ENCODE measurements around the gene ARL13B. TPM values are rescaled to one million over a fixed set of nuclear protein-coding genes. Genes with fewer than 3 reads are reported as not detected.
"Not testable (repeated sequence)": the region's sequence is repeated elsewhere in the genome, so short reads cannot be mapped to it uniquely, and the experiment has no call there.

Gene ARL13B
- total RNA-seq, 1 donor from 2014 or later, result 6.5 TPM

DNA sequence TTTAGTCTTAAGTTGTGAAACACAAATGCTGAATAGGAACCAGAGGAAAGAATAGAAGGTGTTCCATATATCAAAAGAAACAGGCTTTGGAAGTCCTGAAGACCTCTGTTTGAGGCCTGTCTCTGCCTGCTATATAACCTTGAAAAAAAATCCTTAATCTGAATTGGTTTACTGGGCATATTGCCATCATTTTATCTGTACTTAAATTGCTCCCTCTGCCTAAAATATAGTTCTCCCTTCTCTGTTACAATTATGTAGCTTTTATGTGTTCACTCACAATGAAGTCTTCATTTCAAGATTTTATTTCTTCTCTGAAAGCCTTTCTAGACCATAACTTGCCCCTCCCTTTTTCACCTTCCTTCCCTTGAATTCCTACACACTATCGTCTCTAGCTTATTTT, 21.2 kb downstream of the ARL13B start:
- no peak for ATAC-seq

DNA sequence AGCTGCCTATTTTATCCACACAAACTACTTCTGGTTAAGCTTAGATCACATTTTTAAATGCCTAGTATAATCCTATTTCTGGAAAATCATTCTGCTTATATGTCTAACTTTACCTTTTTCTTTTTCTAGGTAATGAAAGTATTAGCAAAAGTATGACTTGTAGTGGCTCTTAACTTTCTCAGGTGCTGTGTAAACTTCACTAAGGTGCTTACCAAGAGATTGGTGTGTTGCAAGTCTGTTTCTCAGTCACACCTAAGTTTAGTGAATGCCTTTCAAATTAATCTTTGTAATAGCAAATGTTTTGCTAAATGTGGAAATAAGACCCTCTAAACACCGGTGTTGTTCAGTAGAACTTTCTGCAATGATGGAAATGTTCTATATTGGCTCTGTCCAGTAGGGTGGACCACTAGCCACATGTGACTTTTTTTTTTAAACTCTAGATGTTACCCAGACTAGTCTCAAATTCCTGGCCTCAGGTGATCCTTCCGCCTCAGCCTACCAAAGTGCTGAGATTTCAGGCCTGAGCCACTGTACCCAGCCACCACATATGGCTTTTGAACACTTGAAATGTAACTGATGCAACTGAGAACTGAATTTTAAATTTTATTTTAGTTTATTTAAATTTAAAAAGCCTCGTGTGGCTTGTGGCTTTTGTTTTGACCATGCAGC, 22.0 kb downstream of the ARL13B start:
- no peak for ATAC-seq

DNA sequence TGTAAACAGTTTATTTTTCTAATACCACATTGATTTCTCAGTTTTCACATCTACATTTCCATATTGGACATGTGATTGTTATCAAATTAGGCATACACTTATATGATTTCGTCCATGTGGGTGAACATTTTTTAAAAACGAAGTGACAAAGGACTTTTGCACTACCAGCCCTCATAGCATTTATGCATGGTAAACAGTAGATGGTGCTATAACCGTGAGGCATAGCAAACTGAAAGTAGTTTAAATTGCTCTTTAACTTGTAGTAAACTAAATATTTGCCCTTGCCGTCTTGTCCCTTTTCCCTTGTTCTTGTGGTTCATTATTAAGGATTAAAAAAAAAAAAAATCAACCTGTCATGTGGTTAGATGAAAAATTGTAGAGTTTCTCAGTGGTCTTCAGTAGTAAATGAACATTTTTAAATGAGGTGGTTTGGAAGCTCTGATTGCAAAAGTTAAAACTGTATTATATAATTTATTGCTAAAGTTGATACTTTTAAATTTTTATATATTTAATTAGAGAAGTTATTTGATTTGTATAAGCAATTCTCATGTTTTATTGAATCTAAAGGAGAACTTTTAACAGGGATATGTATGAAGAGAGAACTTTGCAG, 24.5 kb downstream of the ARL13B start:
- ATAC-seq, result peak; percentile 67

DNA sequence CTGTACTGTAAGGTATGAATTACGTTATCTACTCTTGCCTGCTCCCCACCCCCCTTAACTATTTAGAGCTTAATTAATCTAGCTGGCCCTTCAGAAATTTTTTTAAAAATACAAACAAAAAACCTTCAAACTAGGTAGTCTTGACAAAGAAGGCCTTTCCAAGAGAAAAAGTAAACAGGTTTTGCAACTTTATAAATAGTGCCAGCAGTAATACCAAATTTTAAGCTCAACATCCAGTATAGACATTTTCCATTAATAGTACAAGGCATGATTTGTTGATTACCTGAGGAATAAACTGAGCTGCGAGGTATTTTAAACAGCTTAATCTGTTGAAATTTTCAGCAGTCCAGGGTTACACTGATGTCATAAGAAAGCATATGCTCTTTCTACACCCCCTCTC, 28.3 kb downstream of the ARL13B start:
- no peak for ATAC-seq

DNA sequence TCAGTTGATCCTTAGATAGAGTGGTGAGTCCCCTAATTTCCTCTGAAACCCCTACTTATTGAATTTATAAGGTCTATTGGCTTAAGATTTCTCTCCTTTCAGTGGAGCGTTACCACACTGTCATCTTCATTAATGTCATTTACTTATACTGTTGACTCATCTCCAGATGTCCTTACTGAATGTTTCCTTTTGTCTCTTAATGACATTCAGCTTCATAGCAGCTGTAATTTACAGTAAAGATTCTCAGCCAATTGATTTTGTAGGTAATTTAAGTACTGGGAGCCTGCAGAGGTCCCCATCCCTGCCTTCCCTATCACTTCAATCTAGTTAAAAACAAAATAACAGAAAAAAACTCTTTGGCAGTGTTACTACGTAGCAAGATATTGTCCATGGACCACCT, 29.7 kb downstream of the ARL13B start:
- no peak for ATAC-seq

DNA sequence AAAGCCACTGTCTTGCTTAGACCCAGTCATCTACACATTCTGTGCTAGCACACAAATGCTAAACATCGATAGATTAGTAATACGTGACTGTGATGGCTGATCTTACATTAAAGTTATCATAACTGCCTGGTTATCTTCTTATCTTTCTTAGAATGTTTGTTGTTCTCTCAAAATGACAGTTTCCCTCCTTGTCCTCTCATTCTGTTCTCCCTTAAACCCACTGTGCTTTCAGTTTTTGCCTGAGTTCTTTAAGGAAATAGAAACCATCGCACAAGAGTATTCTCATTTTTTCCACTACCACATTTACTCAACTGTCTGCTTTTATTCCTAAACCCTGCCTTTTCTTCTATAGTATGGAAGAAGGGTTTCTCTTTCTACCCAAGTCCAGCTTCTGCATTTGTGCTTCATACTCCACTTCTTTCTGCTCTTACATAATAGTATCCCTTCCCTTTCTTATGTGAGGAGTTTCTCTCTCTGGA, 31.3 kb downstream of the ARL13B start:
- ATAC-seq, result no peak

DNA sequence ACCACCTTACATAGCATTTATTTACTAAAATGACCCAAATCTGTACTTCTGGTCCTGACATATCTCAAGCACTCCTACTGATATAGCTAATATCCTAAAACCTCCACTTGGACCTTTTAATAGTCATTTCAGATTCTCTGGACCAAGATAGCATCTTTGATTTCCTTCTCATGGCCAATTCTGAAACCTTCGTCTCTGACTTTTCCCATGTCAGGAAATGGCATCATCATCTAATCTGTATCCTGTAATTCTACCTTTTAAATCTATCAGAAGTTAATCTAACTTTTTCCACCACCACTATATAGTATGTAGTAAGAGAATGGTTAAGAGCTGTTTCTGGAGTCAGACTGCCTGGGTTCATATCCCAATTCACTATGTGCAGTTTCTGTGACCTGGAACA, 32.2 kb downstream of the ARL13B start:
- ATAC-seq, result no peak

DNA sequence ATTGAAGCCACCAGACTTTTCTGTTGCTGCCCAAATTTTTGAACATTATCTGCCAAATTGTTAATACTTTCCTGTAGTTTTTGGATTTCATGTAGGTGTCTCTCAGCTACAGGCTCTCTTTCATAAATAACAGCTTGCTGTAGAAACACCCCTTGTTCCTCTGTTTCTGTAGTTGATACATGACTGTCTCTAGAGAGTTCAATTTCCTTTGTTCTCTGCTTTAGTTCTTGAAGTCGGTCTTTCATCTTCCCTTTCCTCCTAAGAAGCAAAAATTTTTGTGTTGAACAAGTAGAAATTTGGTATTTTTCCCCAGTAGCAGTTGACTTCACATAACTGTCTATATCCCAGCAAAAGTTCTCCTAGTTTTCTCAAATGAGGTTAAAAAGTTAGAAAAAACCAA, 35.1 kb downstream of the ARL13B start:
- ATAC-seq, result no peak

DNA sequence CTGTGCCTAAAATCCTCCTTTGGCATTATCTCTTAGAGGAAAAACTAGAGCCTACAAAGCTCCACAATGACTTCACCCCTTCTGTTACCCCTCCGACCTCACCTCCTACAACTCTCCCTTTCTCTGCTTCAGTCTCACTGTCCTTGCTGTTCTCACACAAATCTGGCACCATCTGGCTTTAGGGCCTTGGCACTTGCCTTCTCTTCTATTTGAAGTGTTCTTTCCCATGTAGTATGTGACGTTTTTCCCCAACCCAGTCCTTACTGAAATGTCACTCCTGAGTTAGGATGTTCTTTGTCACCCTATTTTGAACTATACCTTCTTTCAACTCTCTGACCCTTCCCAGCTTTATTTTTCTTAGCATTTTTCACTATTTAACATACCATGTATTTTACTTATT, 39.7 kb downstream of the ARL13B start:
- ATAC-seq, result no peak

DNA sequence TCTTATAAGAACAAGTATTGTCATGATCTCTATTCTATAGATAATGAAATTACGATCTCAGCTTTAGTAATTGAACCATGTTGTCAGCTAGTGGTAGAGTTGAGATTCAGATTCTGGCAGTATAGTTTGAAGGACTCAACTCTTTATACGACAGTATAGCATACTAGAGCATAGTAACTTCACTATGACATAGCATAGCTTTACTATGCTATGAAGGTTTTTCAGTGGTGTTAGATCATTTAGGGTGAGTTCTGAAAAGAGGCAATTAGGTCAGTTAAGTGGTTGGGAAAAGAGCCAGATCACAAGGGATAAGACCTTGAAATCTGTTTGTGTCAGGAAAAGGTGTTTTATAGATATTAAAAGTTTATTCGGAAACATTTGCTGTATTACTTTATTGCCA, 40.3 kb downstream of the ARL13B start:
- ATAC-seq, result no peak

DNA sequence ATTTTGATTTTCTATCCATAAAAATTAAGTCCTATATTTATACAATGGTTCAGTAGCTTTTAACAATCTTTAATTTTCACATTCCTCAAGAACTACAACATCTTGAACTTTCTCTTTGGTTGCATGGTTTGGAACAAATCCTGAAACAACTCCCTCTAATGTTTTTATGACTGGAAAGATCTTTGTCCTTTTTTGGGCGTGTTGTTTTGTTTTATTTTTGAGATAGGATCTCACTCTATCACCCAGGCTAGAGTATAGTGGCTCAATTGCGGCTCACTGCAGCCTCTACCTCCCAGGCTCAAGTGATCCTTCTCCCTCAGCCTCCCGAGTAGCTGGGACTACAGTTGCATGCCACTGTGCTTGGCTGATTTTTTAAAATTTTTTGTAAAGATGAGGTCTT, 44.4 kb downstream of the ARL13B start:
- ATAC-seq, result no peak

DNA sequence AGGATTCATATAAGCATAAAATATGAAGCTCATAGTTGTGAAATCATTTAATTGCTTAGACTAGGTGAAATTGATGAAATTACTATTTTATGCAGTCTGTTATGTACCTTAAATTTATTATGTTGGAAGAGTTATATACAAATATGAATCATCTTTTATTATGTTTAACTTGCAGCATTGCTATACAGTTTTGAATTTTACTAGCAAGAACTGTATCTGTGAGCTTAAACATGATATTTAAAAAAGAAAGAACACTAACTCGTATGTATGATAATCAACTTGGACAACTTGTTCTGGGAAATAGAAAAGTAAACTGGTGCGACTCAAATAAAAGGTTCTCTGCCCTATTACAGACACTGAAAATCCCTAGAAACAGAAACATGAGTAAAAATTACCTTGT, 46.7 kb downstream of the ARL13B start:
- ATAC-seq, result no peak

DNA sequence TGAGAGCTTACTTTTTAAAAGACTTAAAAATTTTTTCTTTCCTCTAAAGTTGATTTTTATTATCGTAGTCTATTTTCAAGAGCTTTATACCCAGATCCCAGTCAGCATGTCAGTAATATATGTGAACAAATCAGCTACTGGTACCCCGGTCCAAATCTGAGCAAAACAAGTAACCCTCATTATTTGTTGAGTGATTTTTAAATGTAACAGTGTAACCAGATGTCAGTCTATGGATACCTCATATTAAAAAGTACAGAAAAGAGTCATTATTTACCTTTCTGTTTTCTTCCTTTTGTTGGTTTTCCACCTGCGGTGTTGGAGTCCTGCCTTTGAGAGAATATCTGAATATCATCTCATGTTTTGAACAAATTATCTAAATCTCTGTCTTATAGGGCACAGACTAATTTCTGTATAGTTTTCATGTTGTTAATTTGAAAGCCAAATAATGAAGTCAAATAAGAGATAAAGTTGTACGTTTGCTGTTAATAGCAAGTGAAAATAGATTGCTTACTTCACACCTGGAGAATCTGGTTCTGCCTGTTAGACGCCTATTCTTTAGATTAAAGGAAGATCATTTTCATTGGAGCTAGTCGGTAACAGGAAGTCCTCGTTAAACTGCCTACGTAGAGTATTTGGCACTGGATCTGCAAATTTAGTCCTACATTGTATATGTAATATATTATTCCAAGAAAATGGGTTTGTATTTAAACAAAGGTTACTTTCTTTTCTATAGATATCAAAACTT, 48.3 kb downstream of the ARL13B start, which contains the start of gene STX19:
TSS of gene STX19 (minus strand) at position 505 of the 745 bp plus-strand sequence. CDS start 13,328 bp downstream, outside the sequence.
- ATAC-seq, result peak; percentile 91

DNA sequence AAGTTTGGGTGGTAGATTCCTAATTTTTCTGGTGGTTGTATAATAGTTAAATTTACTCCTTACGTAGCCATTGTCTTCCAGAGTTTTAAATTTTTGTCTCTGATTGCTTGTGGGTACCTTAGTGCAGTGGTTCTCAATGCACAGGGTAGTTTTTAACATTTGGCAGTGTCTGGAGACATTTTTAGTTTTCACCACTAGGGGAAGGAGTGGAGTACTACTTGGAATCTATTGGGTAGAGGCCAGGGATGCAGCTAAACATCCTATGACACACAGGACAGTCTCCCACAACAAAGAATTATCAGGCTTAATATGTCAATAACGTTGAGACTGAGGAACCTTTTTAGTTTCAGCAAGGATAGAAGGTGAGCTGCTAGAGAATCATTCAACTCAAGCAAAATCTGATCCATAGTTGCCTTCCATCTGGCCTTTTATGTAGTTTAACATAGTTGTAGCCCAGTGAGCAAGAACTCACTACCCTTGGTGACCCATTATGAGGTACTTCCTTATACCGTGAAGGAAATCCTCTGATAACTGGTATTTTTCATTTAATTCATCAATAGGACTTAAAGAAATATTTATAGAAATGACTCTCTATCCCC, 57.1 kb downstream of the ARL13B start:
- ATAC-seq, result peak; percentile 55

DNA sequence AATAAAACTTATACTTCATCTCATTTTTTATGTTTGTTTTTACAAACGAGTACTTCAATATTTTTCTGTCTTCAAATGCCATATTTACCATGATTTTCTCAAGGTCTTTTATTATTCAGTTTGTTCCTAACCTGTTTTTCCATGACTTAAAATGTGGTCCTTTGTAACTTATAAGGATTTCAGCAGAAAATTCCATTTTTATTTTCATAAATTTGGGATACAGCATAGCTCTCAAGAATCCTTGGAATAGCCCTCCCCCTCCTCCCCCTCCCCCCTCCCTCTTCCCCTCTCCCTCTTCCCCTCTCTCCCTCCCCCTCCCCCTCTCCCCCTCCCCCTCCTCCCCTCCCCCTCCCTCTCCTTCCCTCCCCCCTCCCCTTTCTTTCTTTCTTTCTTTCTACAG, 63.3 kb downstream of the ARL13B start:
- ATAC-seq, result no peak

DNA sequence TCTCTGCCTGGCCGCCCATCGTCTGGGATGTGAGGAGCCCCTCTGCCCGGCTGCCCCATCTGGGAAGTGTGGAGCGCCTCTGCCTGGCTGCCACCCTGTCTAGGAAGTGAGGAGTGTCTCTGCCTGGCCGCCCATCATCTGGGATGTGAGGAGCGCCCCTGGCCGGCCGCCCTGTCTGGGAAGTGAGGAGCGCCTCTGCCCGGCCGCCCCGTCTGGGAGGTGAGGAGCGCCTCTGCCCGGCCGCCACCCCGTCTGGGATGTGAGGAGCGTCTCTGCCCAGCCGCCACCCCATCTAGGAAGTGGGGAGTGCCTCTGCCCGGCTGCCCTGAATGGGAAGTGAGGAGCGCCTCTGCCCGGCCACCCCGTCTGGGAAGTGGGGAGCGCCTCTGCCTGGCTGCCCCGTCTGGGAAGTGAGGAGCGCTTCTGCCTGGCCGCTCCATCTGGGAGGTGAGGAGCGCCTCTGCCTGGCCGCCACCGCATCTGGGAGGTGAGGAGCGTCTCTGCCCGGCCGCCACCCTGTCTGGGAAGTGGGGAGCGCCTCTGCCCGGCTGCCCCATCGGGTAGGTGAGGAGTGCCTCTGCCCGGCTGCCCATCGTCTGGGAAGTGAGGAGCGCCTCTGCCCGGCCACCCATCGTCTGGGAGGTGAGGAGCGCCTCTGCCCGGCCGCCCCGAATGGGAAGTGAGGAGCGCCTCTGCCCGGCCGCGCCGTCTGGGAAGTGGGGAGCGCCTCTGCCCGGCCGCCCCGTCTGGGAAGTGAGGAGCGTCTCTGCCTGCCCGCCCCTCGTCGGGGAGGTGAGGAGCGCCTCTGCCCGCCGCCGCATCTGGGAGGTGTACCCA, 64.4 kb downstream of the ARL13B start:
- ATAC-seq, result not testable (repeated sequence)

DNA sequence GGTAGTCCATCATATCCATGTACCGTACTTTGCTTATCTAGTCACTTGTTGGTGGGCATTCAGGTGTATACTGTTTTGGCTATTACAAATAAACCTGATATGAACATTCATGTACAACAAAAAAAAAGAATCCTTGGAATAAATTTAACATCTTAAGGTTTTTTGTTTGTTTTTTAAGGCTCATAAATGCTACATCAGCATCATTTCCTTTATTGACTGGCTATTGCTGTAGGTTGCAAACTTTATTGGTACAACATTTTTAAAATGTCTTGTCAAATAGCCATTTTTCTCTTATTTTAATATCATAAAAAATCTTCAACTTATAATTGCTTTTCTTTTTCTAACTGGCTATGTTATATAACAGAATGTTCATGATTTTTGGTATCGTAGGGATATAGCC, 66.6 kb downstream of the ARL13B start:
- no peak for ATAC-seq

DNA sequence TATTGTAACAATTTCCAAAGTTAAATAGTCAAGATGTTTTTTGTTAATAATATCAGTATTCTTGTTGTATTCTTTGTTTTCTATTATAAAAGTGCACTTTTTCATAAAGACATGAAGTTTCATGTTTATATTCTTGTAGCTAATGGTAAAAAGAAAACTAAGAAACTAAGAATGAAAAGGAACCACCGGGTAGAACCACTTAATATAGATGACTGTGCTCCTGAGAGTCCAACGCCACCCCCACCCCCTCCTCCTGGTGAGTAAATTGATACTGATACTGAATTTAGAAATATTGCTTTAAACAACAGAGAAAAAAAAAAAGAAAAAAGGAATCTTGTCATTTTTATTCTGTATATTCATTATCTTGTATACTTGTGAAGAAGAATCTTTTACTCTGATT, 69.3 kb downstream of the ARL13B start:
- no peak for ATAC-seq

DNA sequence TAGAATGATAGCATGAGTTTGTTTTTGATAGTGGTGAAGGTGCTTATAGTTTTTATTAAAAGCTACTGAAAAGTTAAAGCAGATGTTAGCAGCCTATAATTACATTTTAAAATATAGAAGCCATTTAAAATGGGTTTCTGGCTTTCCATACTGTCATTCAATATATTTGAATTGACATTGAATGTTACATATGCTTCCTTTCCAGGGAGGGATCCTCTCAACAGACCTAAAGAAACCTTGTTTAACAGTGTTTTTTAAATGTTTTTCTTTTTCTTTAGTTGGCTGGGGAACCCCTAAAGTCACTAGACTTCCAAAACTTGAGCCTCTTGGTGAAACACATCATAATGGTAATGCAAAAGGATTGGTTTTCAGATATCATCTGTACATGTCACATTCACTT, 70.6 kb downstream of the ARL13B start:
- no peak for ATAC-seq

DNA sequence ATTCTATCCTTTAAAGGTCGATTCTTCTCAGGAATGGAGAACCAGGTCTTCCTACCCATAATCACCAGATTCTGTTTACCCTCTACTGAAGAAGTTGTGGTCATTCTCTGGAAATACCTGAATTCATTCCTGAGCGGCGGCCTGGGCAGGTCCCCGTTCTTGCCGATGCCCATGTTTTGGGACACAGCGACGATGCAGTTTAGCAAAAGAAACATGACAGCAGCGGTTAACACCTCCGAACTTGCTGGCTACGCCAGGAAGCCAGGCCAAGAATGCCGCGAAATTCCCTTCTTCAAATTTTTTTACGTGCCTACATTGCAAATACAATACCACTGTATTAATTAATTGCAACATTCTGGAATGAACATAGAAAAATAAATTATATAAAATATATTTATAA, 81.3 kb downstream of the ARL13B start:
- ATAC-seq, result no peak

DNA sequence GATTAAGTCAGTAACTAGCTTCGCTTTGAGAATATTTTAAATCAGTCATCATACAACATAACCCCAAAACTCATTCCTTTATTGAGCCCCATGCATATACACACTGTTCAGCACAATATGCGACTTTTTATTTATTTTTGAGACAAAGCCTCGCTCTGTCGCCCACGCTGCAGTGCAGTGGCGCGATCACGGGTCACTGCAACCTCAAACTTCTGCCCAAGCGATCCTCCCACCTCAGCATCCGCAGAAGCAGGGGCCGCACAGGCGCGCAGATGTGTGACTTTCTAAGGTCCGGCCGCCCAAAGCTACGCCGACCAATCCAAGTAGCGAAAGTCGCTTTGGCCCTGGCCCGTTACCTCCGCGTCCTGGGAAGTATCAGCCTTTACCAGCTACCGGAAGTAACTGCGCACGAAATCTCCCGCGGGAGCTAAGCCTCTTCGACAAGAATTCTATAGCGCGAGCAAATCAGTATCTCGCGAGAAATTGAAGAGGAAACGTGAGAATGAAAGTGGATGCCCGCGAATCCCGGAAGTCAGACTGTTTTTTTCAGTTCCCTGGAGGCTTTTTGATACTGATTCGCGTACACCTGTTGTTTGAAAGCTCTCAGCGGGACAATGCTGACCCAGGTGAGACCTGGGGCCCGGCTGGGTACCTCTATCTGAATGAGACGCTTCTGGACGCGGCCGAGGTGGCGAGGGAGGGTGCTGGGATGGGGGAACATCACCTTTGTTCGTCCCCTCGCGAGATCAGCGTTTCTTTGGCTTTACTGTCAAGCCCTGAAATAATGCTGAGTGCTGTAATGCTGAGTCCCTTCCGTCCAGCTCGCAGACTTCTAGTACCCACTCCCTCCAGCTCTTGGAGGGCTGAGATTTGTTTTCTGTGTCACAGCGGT, 82.8 kb downstream of the ARL13B start, which contains the start of the genes DHFR2 and NSUN3:
TSS of gene DHFR2 (minus strand) at position 404 of the 892 bp plus-strand sequence. CDS start 1,405 bp downstream, outside the sequence.
TSS of gene NSUN3 (plus strand) at position 549 of the 892 bp plus-strand sequence. CDS start at position 615, 66 bp downstream.
- ATAC-seq, result peak; percentile 97
